ENCODE results near the gene ARMC9. TPM values are rescaled to one million over a fixed set of nuclear protein-coding genes. Genes with fewer than 3 reads are reported as not detected.
A peak's percentile ranks its signal among the peaks of the same experiment; 100 is the strongest.

The ARMC9 gene
- total and polyA plus RNA-seq, 11 donors, result 0.95 to 4.7 (median 2.4) TPM

- WGBS, 4 donors, result 27 to 52% (median 34%) methylated on average over 5 to 9 of the region's 9 CpGs
- TF ChIP-seq POLR2A (IDR thresholded peaks at IDR 0.05), result no peak
- peak in 2 of 12 donors; percentile 2 to 15 for TF ChIP-seq CTCF (IDR thresholded peaks at IDR 0.05)
- H3K27me3 ChIP-seq, result peaks cover 0 to 14% (median 4%) of the 10 kb centered on the region in 9 donors
- no peaks in the 10 kb centered on the region for H3K36me3 ChIP-seq
- ATAC-seq, result peak in 2 of 4 donors; percentile 9 to 38
- H3K9me3 ChIP-seq, result peaks cover 0 to 12% (median 0%) of the 10 kb centered on the region in 12 donors
- intact Hi-C loops (cut with DNase I), result loop anchor here (1.0 to 10.0 kb wide), 8 partner anchors 115 to 308 kb away; no protein-coding TSS in a partner anchor
- H3K4me1 ChIP-seq, result peaks cover 0 to 16% (median 9%) of the 10 kb centered on the region in 12 donors
- H3K27ac ChIP-seq, result no peak overlapping the region
- H3K4me3 ChIP-seq, result peak overlapping the region; percentile 29 to 79 (median 64)
- no peak for DNase-seq
These were observed 214.2 kb downstream of the ARMC9 start for GRCh38 chr2:231412618-231412963.

- Histone ChIP-seq H3K9me3 (peaks cover 0 to 12% (median 0%) of the 10 kb centered on the region in 12 donors), H3K4me3 (no peak overlapping the region), H3K4me1 (peaks cover 0 to 16% (median 9%) of the 10 kb centered on the region in 12 donors), H3K36me3 (no peaks in the 10 kb centered on the region), H3K27me3 (peaks cover 0 to 14% (median 4%) of the 10 kb centered on the region in 9 donors), H3K27ac (no peak overlapping the region)
- intact Hi-C loops (cut with DNase I), result loop anchor here (2.0 to 10.0 kb wide), 7 partner anchors 116 to 309 kb away; no protein-coding TSS in a partner anchor
- 87 to 88% (median 87%) methylated on average over 6 of the region's 6 CpGs for WGBS, 4 donors
- ATAC-seq, result no peak
- peak in 1 of 5 donors; percentile 12 for DNase-seq
- no peak for TF ChIP-seq CTCF (IDR thresholded peaks at IDR 0.05)
- TF ChIP-seq POLR2A (IDR thresholded peaks at IDR 0.05), result no peak
These were observed 215.0 kb downstream of the ARMC9 start for GRCh38 chr2:231413456-231413855.

- peaks cover 0 to 12% (median 0%) of the 10 kb centered on the region in 12 donors for H3K9me3 ChIP-seq
- TF ChIP-seq POLR2A (IDR thresholded peaks at IDR 0.05) (no peak), CTCF (IDR thresholded peaks at IDR 0.05) (no peak)
- intact Hi-C loops (cut with DNase I), result loop anchor here (2.0 to 10.0 kb wide), 7 partner anchors 117 to 309 kb away; no protein-coding TSS in a partner anchor
- DNase-seq (peak in 1 of 5 donors; percentile 2), ATAC-seq (no peak)
- H3K4me3 ChIP-seq, result no peak overlapping the region
- no peak overlapping the region for H3K27ac ChIP-seq
- WGBS, 4 donors, result 58 to 65% (median 60%) methylated on average over 15 of the region's 15 CpGs
- peaks cover 0 to 14% (median 4%) of the 10 kb centered on the region in 9 donors for H3K27me3 ChIP-seq
- H3K4me1 ChIP-seq, result peaks cover 0 to 16% (median 9%) of the 10 kb centered on the region in 12 donors
- H3K36me3 ChIP-seq, result no peaks in the 10 kb centered on the region
These were observed 215.6 kb downstream of the ARMC9 start for GRCh38 chr2:231413921-231414476.

GRCh38 chr2:231415029-231415428 is 216.6 kb downstream of the ARMC9 start:
- intact Hi-C loops (cut with DNase I), result loop anchor here in 3 of 10 donors (10.0 kb wide), 1 partner anchor 310 kb away; no protein-coding TSS in a partner anchor
- no peaks in the 10 kb centered on the region for H3K36me3 ChIP-seq
- TF ChIP-seq CTCF (IDR thresholded peaks at IDR 0.05), result no peak
- no peak for TF ChIP-seq POLR2A (IDR thresholded peaks at IDR 0.05)

More at GRCh38 chr2:231415029-231415428, 216.6 kb downstream of the ARMC9 start:
- DNase-seq, result peak in 1 of 5 donors; percentile 15
- no peak for ATAC-seq
- H3K27ac ChIP-seq, result no peak overlapping the region
- peaks cover 0 to 10% (median 0%) of the 10 kb centered on the region in 12 donors for H3K9me3 ChIP-seq
- H3K4me3 ChIP-seq, result no peak overlapping the region
- H3K27me3 ChIP-seq, result peaks cover 0 to 14% (median 4%) of the 10 kb centered on the region in 9 donors
- peaks cover 0 to 16% (median 9%) of the 10 kb centered on the region in 12 donors for H3K4me1 ChIP-seq

Measured in heart left ventricle (tissue), 16 donors.